Mucosa of descending colon (tissue), 3 donors: ENCODE results near the gene SEMA4C. TPM values are rescaled to one million over a fixed set of nuclear protein-coding genes. Genes with fewer than 3 reads are reported as not detected.

Experiments used
- ATAC-seq: fragments of 200-7000 bp; cut with Tn5 transposase; one replicate; pipeline ENCODE4 v1.9.1; 2020; ENCODE audit warnings: mild to moderate bottlenecking, moderate library complexity
- DNase-seq, 3 donors: peaks; one replicate each; pipeline ENCODE4 v3.0.0-alpha.2; 2020
- H3K36me3 ChIP-seq: fragments of 200-600 bp; one replicate; pipeline ENCODE4 v1.8.0; 2021; ENCODE audit warnings: low read depth, mild to moderate bottlenecking
- H3K4me1 ChIP-seq: fragments of 200-600 bp; one replicate; pipeline ENCODE4 v1.8.0; 2021; ENCODE audit warnings: low read depth, mild to moderate bottlenecking
- H3K4me3 ChIP-seq: fragments of 200-600 bp; one replicate; pipeline ENCODE4 v1.8.0; 2021; ENCODE audit warnings: mild to moderate bottlenecking
- H3K9me3 ChIP-seq: fragments of 200-600 bp; one replicate; pipeline ENCODE4 v1.8.0; 2021; ENCODE audit warnings: mild to moderate bottlenecking
- CTCF ChIP-seq: fragments of 200-600 bp; IDR thresholded peaks from one replicate; pipeline ENCODE4 v1.8.0; 2022; ENCODE audit warnings: antibody characterized with exemption, mild to moderate bottlenecking
- intact Hi-C, 2 donors: fragments of 100-400 bp; cut with DNase I in 1 of 2; cut with micrococcal nuclease in 1 of 2; formaldehyde crosslinking; loops; one replicate each; pipeline versions ENCODE4 v1.11.0 to v1.11.1; 2022; cut with DNase I, micrococcal nuclease
- total RNA-seq, 3 donors: library from RNA; stranded (reverse); fragmentation: NEBNext Ultra II Directional in 2 of 3; extraction: Animal tissue kit (Norgen Biotek cat#: 25700) in 2 of 3; gene quantifications; one replicate each; pipeline versions ENCODE4 v1.2.1 to v1.2.4, GENCODE V29; 2021 to 2023
- donor health status: DM: no; HTN: no; CAD: no; lungs with moderate emphysema.
- donor health status: DM: no; HTN: no; CAD: no.
- donor health status: DM: no; HTN: yes; CAD: no.

The SEMA4C gene
- total RNA-seq, 3 donors from 2014 or later = 14.4 to 83.8 (median 17.5) TPM

- Histone ChIP-seq H3K36me3 (no peaks in the 10 kb centered on the region), H3K4me3 (no peak overlapping the region), H3K4me1 (peaks cover 15% of the 10 kb centered on the region), H3K9me3 (no peaks in the 10 kb centered on the region)
- ATAC-seq (no peak), DNase-seq (no peak)
- no peak for TF ChIP-seq CTCF
- intact Hi-C loops = no loop called here
Measured at GRCh38 chr2:96900237-96900636, 30.4 kb upstream of the SEMA4C start.

- DNase-seq (no peak), ATAC-seq (no peak)
- Histone ChIP-seq H3K36me3 (no peaks in the 10 kb centered on the region), H3K4me1 (peaks cover 14% of the 10 kb centered on the region), H3K9me3 (no peaks in the 10 kb centered on the region), H3K4me3 (no peak overlapping the region)
- no peak for TF ChIP-seq CTCF
- intact Hi-C loops = no loop called here
Measured at GRCh38 chr2:96899413-96899741, 29.5 kb upstream of the SEMA4C start.

- no peak for ATAC-seq
- Histone ChIP-seq H3K4me3 (no peak overlapping the region), H3K9me3 (no peaks in the 10 kb centered on the region), H3K36me3 (no peaks in the 10 kb centered on the region), H3K4me1 (peaks cover 14% of the 10 kb centered on the region)
- intact Hi-C loops = no loop called here
- no peak for TF ChIP-seq CTCF
- DNase-seq = no peak
Measured at GRCh38 chr2:96898641-96899412, 28.9 kb upstream of the SEMA4C start.

- Histone ChIP-seq H3K9me3 (no peaks in the 10 kb centered on the region), H3K4me1 (peaks cover 14% of the 10 kb centered on the region), H3K36me3 (no peaks in the 10 kb centered on the region), H3K4me3 (no peak overlapping the region)
- ATAC-seq = peak; percentile 41
- TF ChIP-seq CTCF = no peak
- intact Hi-C loops = no loop called here
- no peak for DNase-seq
Measured at GRCh38 chr2:96898135-96898505, 28.2 kb upstream of the SEMA4C start.

- intact Hi-C loops = no loop called here
- no peak for TF ChIP-seq CTCF
- ATAC-seq = no peak
Measured at GRCh38 chr2:96897491-96898134, 27.7 kb upstream of the SEMA4C start.

More at GRCh38 chr2:96897491-96898134, 27.7 kb upstream of the SEMA4C start:
- Histone ChIP-seq H3K4me3 (no peak overlapping the region), H3K4me1 (peaks cover 14% of the 10 kb centered on the region), H3K36me3 (no peaks in the 10 kb centered on the region), H3K9me3 (no peaks in the 10 kb centered on the region)
- no peak for DNase-seq
